Panc1 (cell line): ENCODE data around the gene CHRNA1. TPM values are rescaled to one million over a fixed set of nuclear protein-coding genes. Genes with fewer than 3 reads are reported as not detected.

Experiments
- ATAC-seq: fragments of 200-7000 bp; cut with Tn5 transposase; 2 replicates; pipeline ENCODE4 v1.9.1; 2020; ENCODE audit warnings: mild to moderate bottlenecking, moderate library complexity
- BruUV-seq: library from RNA; stranded (reverse); fragments of 400-500 nt; replicated peaks from 2 replicates; lab custom pipeline; 2021; lab: Mats Ljungman, UMichigan
- CTCF ChIA-PET: fragments of 300-600 bp; sonication (Branson Sonifier 250); formaldehyde crosslinking; loops from one replicate; lab custom pipeline; 2022; ENCODE audit warnings: antibody characterized with exemption; lab: Charles Lee
- POLR2A ChIA-PET: fragments of 300-600 bp; sonication (Branson Sonifier 250); formaldehyde crosslinking; loops from one replicate; lab custom pipeline; 2022; ENCODE audit warnings: antibody characterized with exemption; lab: Charles Lee
- DNase-seq: peaks from one replicate; pipeline ENCODE4 v3.0.0-alpha.2; 2010; ENCODE audit warnings: low read depth, low spot score
- H3K27ac ChIP-seq: 2 replicates; pipeline ENCODE4 v1.5.1; 2011; ENCODE audit warnings: mild to moderate bottlenecking, low read length, inconsistent platforms
- H3K27me3 ChIP-seq: fragments of 200-500 bp; sonication (Bioruptor generic); 2 replicates; pipeline ENCODE4 v1.6.0; 2014; ENCODE audit warnings: low read length, inconsistent platforms; ENCODE audit not compliant: control insufficient read depth, insufficient read depth
- H3K36me3 ChIP-seq: fragments of 200-500 bp; sonication (Bioruptor generic); 2 replicates; pipeline ENCODE4 v1.5.1; 2014; ENCODE audit warnings: inconsistent platforms, mild to moderate bottlenecking, low read length, moderate library complexity; ENCODE audit not compliant: control insufficient read depth, insufficient read depth
- H3K4me1 ChIP-seq: 2 replicates; pipeline ENCODE4 v1.5.1; 2011; ENCODE audit warnings: inconsistent platforms, mild to moderate bottlenecking, low read length, moderate library complexity; ENCODE audit not compliant: control insufficient read depth, insufficient read depth
- H3K4me3 ChIP-seq, 2 experiments: 2 replicates each; pipeline ENCODE4 v1.5.1; 2011 to 2012; ENCODE audit warnings: low read depth in 2 of 2, low read length in 2 of 2, mild to moderate bottlenecking in 2 of 2, inconsistent platforms in 1 of 2, moderate library complexity in 1 of 2
- H3K9me3 ChIP-seq: fragments of 200-500 bp; sonication (Bioruptor generic); 2 replicates; pipeline ENCODE4 v1.5.1; 2014; ENCODE audit warnings: low read depth, mild to moderate bottlenecking, inconsistent platforms, low read length, moderate library complexity; ENCODE audit not compliant: control insufficient read depth, insufficient read depth
- CTCF ChIP-seq: fragments of 450-650 bp; IDR thresholded peaks from 2 replicates; pipeline ENCODE4 v1.5.1; 2017; ENCODE audit warnings: mild to moderate bottlenecking
- POLR2AphosphoS5 ChIP-seq: IDR thresholded peaks from 2 replicates; pipeline ENCODE4 v1.6.1; 2012; ENCODE audit warnings: mild to moderate bottlenecking, low read depth, low read length, moderate library complexity
- REST ChIP-seq, 2 experiments: IDR thresholded peaks; 2 replicates each; pipeline ENCODE4 v1.6.1; 2011 to 2012; ENCODE audit warnings: low read depth in 2 of 2, control low read depth in 1 of 2, low read length in 1 of 2, mild to moderate bottlenecking in 1 of 2, moderate library complexity in 1 of 2; ENCODE audit not compliant: insufficient read depth in 1 of 2
- SIN3A ChIP-seq: IDR thresholded peaks from 2 replicates; pipeline ENCODE4 v1.6.1; 2012; ENCODE audit warnings: low read depth, mild to moderate bottlenecking, low read length, moderate library complexity, borderline replicate concordance; ENCODE audit not compliant: insufficient read depth
- TCF7L2 ChIP-seq: IDR thresholded peaks from 2 replicates; pipeline ENCODE4 v1.6.1; 2011; ENCODE audit warnings: mild to moderate bottlenecking, low read depth, low read length, inconsistent platforms
- in situ Hi-C: cut with HindIII; loops from 2 replicates; pipeline ENCODE4 v1.10.0; 2016; ENCODE audit warnings: low sequenced_read_pairs, low pct_unique_long_range_greater_than_20kb
- intact Hi-C: fragments of 100-400 bp; cut with micrococcal nuclease; formaldehyde crosslinking; loops from one replicate; pipeline ENCODE4 v1.10.0; 2022; ENCODE audit not compliant: unreplicated experiment
- total RNA-seq: library from RNA; stranded (reverse); gene quantifications from one replicate; pipeline ENCODE4 v1.2.1, GENCODE V29; 2021; ENCODE audit not compliant: unreplicated experiment

CHRNA1 gene
- total RNA-seq, 1 experiment from 2014 or later = not detected

- H3K27ac ChIP-seq = no peak overlapping the region
- CTCF ChIA-PET = no interaction called here
- POLR2A ChIA-PET = no interaction called here
Observed at GRCh38 chr2:174802459-174802858, 38.2 kb upstream of the CHRNA1 start.

GRCh38 chr2:174800436-174801205, 36.3 kb upstream of the CHRNA1 start:
- in situ Hi-C loops (no loop called here), intact Hi-C loops (no loop called here)
- BruUV-seq = no TSS peak

More at GRCh38 chr2:174802459-174802858, 38.2 kb upstream of the CHRNA1 start:
- BruUV-seq = no TSS peak
- no peak for ATAC-seq
- H3K36me3 ChIP-seq = no peaks in the 10 kb centered on the region; the same call in none of the 2 replicates
- intact Hi-C loops = no loop called here
- no peaks in the 10 kb centered on the region for H3K9me3 ChIP-seq
- H3K4me3 ChIP-seq = no peak overlapping the region
- TF ChIP-seq POLR2AphosphoS5 (no peak), REST (IDR thresholded peaks at IDR 0.05; ENCODE audit: insufficient read depth in 1 of 2, low read depth in 2 of 2, low read length in 1 of 2) (no peak), SIN3A (no peak), CTCF (no peak), TCF7L2 (no peak)
- H3K27me3 ChIP-seq = no peaks in the 10 kb centered on the region
- in situ Hi-C loops = no loop called here
- no peaks in the 10 kb centered on the region for H3K4me1 ChIP-seq
- DNase-seq = no peak

More at GRCh38 chr2:174800436-174801205, 36.3 kb upstream of the CHRNA1 start:
- no peak for TF ChIP-seq CTCF
- TF ChIP-seq TCF7L2 = no peak
- TF ChIP-seq REST (IDR thresholded peaks at IDR 0.05; ENCODE audit: insufficient read depth in 1 of 2, low read depth in 2 of 2, low read length in 1 of 2) = no peak
- no peak for TF ChIP-seq SIN3A
- no peak for TF ChIP-seq POLR2AphosphoS5
- H3K27me3 ChIP-seq = no peaks in the 10 kb centered on the region
- no peaks in the 10 kb centered on the region; the same call in none of the 2 replicates for H3K36me3 ChIP-seq
- H3K4me3 ChIP-seq = no peak overlapping the region
- POLR2A ChIA-PET = no interaction called here
- no peaks in the 10 kb centered on the region for H3K4me1 ChIP-seq
- CTCF ChIA-PET = no interaction called here
- no peak overlapping the region for H3K27ac ChIP-seq
- DNase-seq (no peak), ATAC-seq (no peak)
- no peaks in the 10 kb centered on the region for H3K9me3 ChIP-seq
